ENCODE data around the gene TCF12.

Gene TCF12

GRCh38 chr15:57234156-57234555 is 315.7 kb downstream of the TCF12 start:
- DNase-seq, result no peak
- no peak for ATAC-seq
- H3K36me3 Mint-ChIP-seq (ENCODE audit: low read depth), result peaks cover 35% of the 10 kb centered on the region
- no peaks in the 10 kb centered on the region for H3K27me3 Mint-ChIP-seq
- H3K9me3 Mint-ChIP-seq, result no peaks in the 10 kb centered on the region
- H3K4me1 Mint-ChIP-seq, result no peaks in the 10 kb centered on the region
- no peak overlapping the region for H3K4me3 Mint-ChIP-seq
- no peak overlapping the region for H3K27ac Mint-ChIP-seq

GRCh38 chr15:57235186-57235585 is 316.7 kb downstream of the TCF12 start:
- no peak overlapping the region for H3K4me3 Mint-ChIP-seq
- DNase-seq, result no peak
- no peak for ATAC-seq
- no peaks in the 10 kb centered on the region for H3K27me3 Mint-ChIP-seq
- H3K27ac Mint-ChIP-seq, result no peak overlapping the region
- no peaks in the 10 kb centered on the region for H3K4me1 Mint-ChIP-seq
- H3K9me3 Mint-ChIP-seq, result no peaks in the 10 kb centered on the region
- peaks cover 41% of the 10 kb centered on the region for H3K36me3 Mint-ChIP-seq (ENCODE audit: low read depth)

- H3K36me3 Mint-ChIP-seq (ENCODE audit: low read depth), result peaks cover 41% of the 10 kb centered on the region
- no peaks in the 10 kb centered on the region for H3K4me1 Mint-ChIP-seq
- no peak overlapping the region for H3K27ac Mint-ChIP-seq
- H3K27me3 Mint-ChIP-seq, result no peaks in the 10 kb centered on the region
- ATAC-seq, result no peak
- no peaks in the 10 kb centered on the region for H3K9me3 Mint-ChIP-seq
- no peak for DNase-seq
- no peak overlapping the region for H3K4me3 Mint-ChIP-seq
Measured at GRCh38 chr15:57235873-57236272, 317.4 kb downstream of the TCF12 start.

- Mint-ChIP-seq H3K4me3 (no peak overlapping the region), H3K4me1 (no peaks in the 10 kb centered on the region), H3K27me3 (no peaks in the 10 kb centered on the region), H3K9me3 (no peaks in the 10 kb centered on the region), H3K27ac (no peak overlapping the region), H3K36me3 (ENCODE audit: low read depth) (peaks cover 42% of the 10 kb centered on the region)
- DNase-seq (no peak), ATAC-seq (no peak)
Measured at GRCh38 chr15:57236561-57237300, 318.3 kb downstream of the TCF12 start.

GRCh38 chr15:57237301-57237642 is 318.8 kb downstream of the TCF12 start:
- H3K4me1 Mint-ChIP-seq, result no peaks in the 10 kb centered on the region
- peaks cover 44% of the 10 kb centered on the region for H3K36me3 Mint-ChIP-seq (ENCODE audit: low read depth)
- H3K27ac Mint-ChIP-seq, result no peak overlapping the region
- ATAC-seq (no peak), DNase-seq (no peak)
- H3K9me3 Mint-ChIP-seq, result no peaks in the 10 kb centered on the region
- no peaks in the 10 kb centered on the region for H3K27me3 Mint-ChIP-seq
- H3K4me3 Mint-ChIP-seq, result no peak overlapping the region

GRCh38 chr15:57237676-57238075 is 319.2 kb downstream of the TCF12 start:
- ATAC-seq (no peak), DNase-seq (no peak)
- Mint-ChIP-seq H3K4me1 (no peaks in the 10 kb centered on the region), H3K27me3 (no peaks in the 10 kb centered on the region), H3K4me3 (no peak overlapping the region), H3K27ac (no peak overlapping the region), H3K36me3 (ENCODE audit: low read depth) (peaks cover 40% of the 10 kb centered on the region), H3K9me3 (no peaks in the 10 kb centered on the region)

GRCh38 chr15:57245130-57245529 is 326.7 kb downstream of the TCF12 start:
- ATAC-seq (no peak), DNase-seq (no peak)
- Mint-ChIP-seq H3K27ac (no peak overlapping the region), H3K9me3 (no peaks in the 10 kb centered on the region), H3K4me3 (no peak overlapping the region), H3K4me1 (no peaks in the 10 kb centered on the region), H3K36me3 (ENCODE audit: low read depth) (peaks cover 33% of the 10 kb centered on the region), H3K27me3 (no peaks in the 10 kb centered on the region)

- Mint-ChIP-seq H3K27ac (no peak overlapping the region), H3K4me3 (no peak overlapping the region), H3K36me3 (ENCODE audit: low read depth) (peaks cover 35% of the 10 kb centered on the region), H3K9me3 (no peaks in the 10 kb centered on the region), H3K4me1 (no peaks in the 10 kb centered on the region), H3K27me3 (no peaks in the 10 kb centered on the region)
- DNase-seq (no peak), ATAC-seq (no peak)
Measured at GRCh38 chr15:57245714-57246113, 327.3 kb downstream of the TCF12 start.

- Mint-ChIP-seq H3K27ac (no peak overlapping the region), H3K36me3 (ENCODE audit: low read depth) (peaks cover 32% of the 10 kb centered on the region), H3K9me3 (no peaks in the 10 kb centered on the region), H3K27me3 (no peaks in the 10 kb centered on the region), H3K4me3 (no peak overlapping the region), H3K4me1 (no peaks in the 10 kb centered on the region)
- ATAC-seq (no peak), DNase-seq (no peak)
Measured at GRCh38 chr15:57248074-57248473, 329.6 kb downstream of the TCF12 start.

GRCh38 chr15:57251308-57251707 is 332.9 kb downstream of the TCF12 start:
- no peak for ATAC-seq
- DNase-seq, result no peak
- H3K27ac Mint-ChIP-seq, result no peak overlapping the region
- H3K36me3 Mint-ChIP-seq (ENCODE audit: low read depth), result peaks cover 24% of the 10 kb centered on the region
- H3K9me3 Mint-ChIP-seq, result no peaks in the 10 kb centered on the region
- H3K4me3 Mint-ChIP-seq, result no peak overlapping the region
- no peaks in the 10 kb centered on the region for H3K27me3 Mint-ChIP-seq
- H3K4me1 Mint-ChIP-seq, result no peaks in the 10 kb centered on the region

- DNase-seq, result no peak
- Mint-ChIP-seq H3K4me1 (no peaks in the 10 kb centered on the region), H3K27ac (no peak overlapping the region), H3K36me3 (ENCODE audit: low read depth) (peaks cover 22% of the 10 kb centered on the region), H3K27me3 (no peaks in the 10 kb centered on the region), H3K9me3 (no peaks in the 10 kb centered on the region), H3K4me3 (no peak overlapping the region)
- no peak for ATAC-seq
Measured at GRCh38 chr15:57251941-57252340, 333.5 kb downstream of the TCF12 start.

GRCh38 chr15:57253082-57253481 is 334.6 kb downstream of the TCF12 start:
- no peaks in the 10 kb centered on the region for H3K9me3 Mint-ChIP-seq
- ATAC-seq, result no peak

GRCh38 chr15:57253500-57253899 is 335.1 kb downstream of the TCF12 start:
- DNase-seq, result no peak
- Mint-ChIP-seq H3K4me1 (no peaks in the 10 kb centered on the region), H3K36me3 (ENCODE audit: low read depth) (peaks cover 16% of the 10 kb centered on the region), H3K27me3 (no peaks in the 10 kb centered on the region), H3K9me3 (no peaks in the 10 kb centered on the region), H3K4me3 (no peak overlapping the region), H3K27ac (no peak overlapping the region)
- ATAC-seq, result no peak

More at GRCh38 chr15:57253082-57253481, 334.6 kb downstream of the TCF12 start:
- Mint-ChIP-seq H3K27me3 (no peaks in the 10 kb centered on the region), H3K4me1 (no peaks in the 10 kb centered on the region), H3K36me3 (ENCODE audit: low read depth) (peaks cover 16% of the 10 kb centered on the region), H3K27ac (no peak overlapping the region), H3K4me3 (no peak overlapping the region)
- DNase-seq, result no peak

- H3K27me3 Mint-ChIP-seq, result no peaks in the 10 kb centered on the region
Measured at GRCh38 chr15:57255751-57256341, 337.4 kb downstream of the TCF12 start.

GRCh38 chr15:57256939-57257338 is 338.5 kb downstream of the TCF12 start:
- no peak for DNase-seq
- ATAC-seq, result no peak
- Mint-ChIP-seq H3K4me1 (no peaks in the 10 kb centered on the region), H3K36me3 (ENCODE audit: low read depth) (peaks cover 13% of the 10 kb centered on the region), H3K4me3 (no peak overlapping the region), H3K9me3 (no peaks in the 10 kb centered on the region), H3K27me3 (no peaks in the 10 kb centered on the region), H3K27ac (no peak overlapping the region)

More at GRCh38 chr15:57255751-57256341, 337.4 kb downstream of the TCF12 start:
- no peak overlapping the region for H3K27ac Mint-ChIP-seq
- no peaks in the 10 kb centered on the region for H3K4me1 Mint-ChIP-seq
- H3K9me3 Mint-ChIP-seq, result no peaks in the 10 kb centered on the region
- peaks cover 11% of the 10 kb centered on the region for H3K36me3 Mint-ChIP-seq (ENCODE audit: low read depth)
- no peak overlapping the region for H3K4me3 Mint-ChIP-seq
- ATAC-seq (no peak), DNase-seq (no peak)

Measured in activated naive CD8-positive, alpha-beta T cell treated with anti-CD3 and anti-CD28 coated beads, Interleukin-2, amount 50 U/mL, for 24 hours (primary cell).